Heart left ventricle (tissue), 13 donors: ENCODE measurements around the gene RAI1.

Experiments used
- CTCF ChIP-seq, 12 donors: fragments of 200-600 bp; sonication (generic) in 4 of 12; IDR thresholded peaks; one replicate each; pipeline versions ENCODE4 v1.5.0 to v1.8.0; 2018 to 2022; ENCODE audit warnings: antibody characterized with exemption in 12 of 12, mild to moderate bottlenecking in 5 of 12
- POLR2A ChIP-seq, 2 donors: fragments of 450-650 bp; IDR thresholded peaks; one replicate each; pipeline ENCODE4 v1.6.1; 2017; ENCODE audit warnings: antibody characterized with exemption in 2 of 2, mild to moderate bottlenecking in 2 of 2, moderate library complexity in 2 of 2
- donor health status: ischemic (EF 13 %, LVEDD 7.1; RV severe dilation, severe dysfunction).
- donor health status: DM: no; HTN: yes; CAD: no.
- donor health status: DM: no; HTN: no; CAD: no.
- donor health status: ischemic (EF 25% LVEDD 6.9; RV normal size, moderate dysfunction).
- donor health status: ischemic (EF 25% LVEDD 5.7; RV mildly dilated, moderate dysfunction).
- donor health status: ischemic (EF 35%, LVEDD 5.7; RV mildly dilated, moderate dysfunction).
- donor health status: nonischemic (EF 11% LVEDD 7.7; RV severe dilation, severe dysfunction).
- donor health status: DM: yes; HTN: yes; CAD: no.
- donor health status: PGD.
- donor health status: ischemic (EF 29% LVEDD 5.4; RV normal size, mild dysfunction).
- donor health status: nonischemic (EF 23%, LVEDD 6.1; RV moderate dilation, normal function).

- no peak for TF ChIP-seq CTCF (IDR thresholded peaks at IDR 0.05)
- no peak for TF ChIP-seq POLR2A (IDR thresholded peaks at IDR 0.05)
Measured at GRCh38 chr17:17826342-17826713, 145.1 kb downstream of the RAI1 start.
